Left ventricle myocardium inferior (tissue), 1 donor: Measurements from ENCODE around the gene CFAP99. TPM values are rescaled to one million over a fixed set of nuclear protein-coding genes. Genes with fewer than 3 reads are reported as not detected.
"Not testable (repeated sequence)": the region's sequence is repeated elsewhere in the genome, so short reads cannot be mapped to it uniquely, and the experiment has no call there.

Experiments
- DNase-seq: peaks from one replicate; pipeline ENCODE4 v3.0.0-alpha.2; 2020
- H3K27ac ChIP-seq: fragments of 200-600 bp; replicated peaks from 2 replicates; pipeline ENCODE4 v1.8.0; 2021
- H3K27me3 ChIP-seq: fragments of 200-600 bp; 2 replicates; pipeline ENCODE4 v1.8.0; 2021; ENCODE audit warnings: low read depth
- H3K36me3 ChIP-seq: fragments of 200-600 bp; 2 replicates; pipeline ENCODE4 v1.8.0; 2021
- H3K4me1 ChIP-seq: fragments of 200-600 bp; 2 replicates; pipeline ENCODE4 v1.8.0; 2021
- H3K4me3 ChIP-seq: fragments of 200-600 bp; 2 replicates; pipeline ENCODE4 v1.8.0; 2021; ENCODE audit warnings: mild to moderate bottlenecking, moderate library complexity
- H3K9me3 ChIP-seq: fragments of 200-600 bp; replicated peaks from 2 replicates; pipeline ENCODE4 v1.8.0; 2021
- intact Hi-C: fragments of 100-400 bp; cut with micrococcal nuclease; formaldehyde crosslinking; loops from one replicate; pipeline ENCODE4 v1.11.0; 2022
- total RNA-seq: library from RNA; stranded (reverse); fragmentation: NEBNext Ultra II Directional; extraction: Animal tissue kit (Norgen Biotek cat#: 25700); gene quantifications from one replicate; pipeline ENCODE4 v1.2.1, GENCODE V29; 2021
- TF ChIP-seq, protein P1 (sequence below): fragments of 200-600 bp; IDR thresholded peaks from 2 replicates; pipeline ENCODE4 v1.8.0; 2021; ENCODE audit warnings: antibody characterized with exemption, mild to moderate bottlenecking, borderline replicate concordance
- donor health status: DM: no; HTN: yes; CAD: no; lungs with severe emphysema.

CFAP99 gene
- total RNA-seq, 1 donor from 2014 or later: not detected

GRCh38 chr4:2375427-2375826, 43.3 kb upstream of the CFAP99 start:
- no peaks in the 10 kb centered on the region for H3K27me3 ChIP-seq
- intact Hi-C loops: no loop called here
- H3K9me3 ChIP-seq: no peaks in the 10 kb centered on the region
- TF ChIP-seq, protein P1, sequence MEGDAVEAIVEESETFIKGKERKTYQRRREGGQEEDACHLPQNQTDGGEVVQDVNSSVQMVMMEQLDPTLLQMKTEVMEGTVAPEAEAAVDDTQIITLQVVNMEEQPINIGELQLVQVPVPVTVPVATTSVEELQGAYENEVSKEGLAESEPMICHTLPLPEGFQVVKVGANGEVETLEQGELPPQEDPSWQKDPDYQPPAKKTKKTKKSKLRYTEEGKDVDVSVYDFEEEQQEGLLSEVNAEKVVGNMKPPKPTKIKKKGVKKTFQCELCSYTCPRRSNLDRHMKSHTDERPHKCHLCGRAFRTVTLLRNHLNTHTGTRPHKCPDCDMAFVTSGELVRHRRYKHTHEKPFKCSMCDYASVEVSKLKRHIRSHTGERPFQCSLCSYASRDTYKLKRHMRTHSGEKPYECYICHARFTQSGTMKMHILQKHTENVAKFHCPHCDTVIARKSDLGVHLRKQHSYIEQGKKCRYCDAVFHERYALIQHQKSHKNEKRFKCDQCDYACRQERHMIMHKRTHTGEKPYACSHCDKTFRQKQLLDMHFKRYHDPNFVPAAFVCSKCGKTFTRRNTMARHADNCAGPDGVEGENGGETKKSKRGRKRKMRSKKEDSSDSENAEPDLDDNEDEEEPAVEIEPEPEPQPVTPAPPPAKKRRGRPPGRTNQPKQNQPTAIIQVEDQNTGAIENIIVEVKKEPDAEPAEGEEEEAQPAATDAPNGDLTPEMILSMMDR: no peak
- H3K4me1 ChIP-seq: no peaks in the 10 kb centered on the region
- peaks cover 3% of the 10 kb centered on the region for H3K36me3 ChIP-seq
- no peak for DNase-seq
- no peak overlapping the region for H3K4me3 ChIP-seq
- no peak overlapping the region for H3K27ac ChIP-seq

- no peaks in the 10 kb centered on the region for H3K4me1 ChIP-seq
- intact Hi-C loops: no loop called here
- no peaks in the 10 kb centered on the region for H3K27me3 ChIP-seq
- TF ChIP-seq, protein P1: no peak
- no peak for DNase-seq
- no peaks in the 10 kb centered on the region for H3K36me3 ChIP-seq
- H3K27ac ChIP-seq: no peak overlapping the region
- H3K9me3 ChIP-seq: no peaks in the 10 kb centered on the region
- H3K4me3 ChIP-seq: no peak overlapping the region
These were observed 41.5 kb upstream of the CFAP99 start for GRCh38 chr4:2377241-2377640.

- DNase-seq: no peak
- H3K36me3 ChIP-seq: no peaks in the 10 kb centered on the region
- no peaks in the 10 kb centered on the region for H3K4me1 ChIP-seq
- intact Hi-C loops: no loop called here
- TF ChIP-seq, protein P1: no peak
- no peak overlapping the region for H3K4me3 ChIP-seq
- no peaks in the 10 kb centered on the region for H3K27me3 ChIP-seq
- no peaks in the 10 kb centered on the region for H3K9me3 ChIP-seq
- no peak overlapping the region for H3K27ac ChIP-seq
These were observed 40.4 kb upstream of the CFAP99 start for GRCh38 chr4:2378401-2378800.

DNA sequence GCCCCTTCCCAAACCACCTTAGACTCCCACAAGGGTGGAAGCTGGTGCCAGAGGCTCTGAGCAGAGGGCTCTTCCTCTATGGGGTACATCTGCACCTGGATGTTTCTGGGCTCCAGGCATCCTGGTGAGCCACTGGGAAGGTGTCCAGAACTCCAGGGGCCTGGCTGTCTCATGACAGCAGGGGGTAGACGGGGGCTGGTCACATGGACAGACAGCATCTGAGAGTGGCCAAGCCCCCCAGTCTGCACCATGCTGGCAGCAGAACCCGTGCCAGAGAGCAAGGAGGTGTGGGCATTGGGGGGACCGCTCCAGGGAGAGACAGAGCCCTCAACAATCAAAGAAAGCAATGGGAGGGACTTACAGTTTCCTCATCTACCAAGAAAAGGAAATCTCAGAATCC, 39.9 kb upstream of the CFAP99 start:
- intact Hi-C loops: no loop called here
- H3K4me3 ChIP-seq: no peak overlapping the region
- no peaks in the 10 kb centered on the region for H3K27me3 ChIP-seq
- no peaks in the 10 kb centered on the region for H3K9me3 ChIP-seq
- DNase-seq: no peak
- H3K27ac ChIP-seq: no peak overlapping the region
- TF ChIP-seq, protein P1: no peak
- no peaks in the 10 kb centered on the region for H3K36me3 ChIP-seq
- no peaks in the 10 kb centered on the region for H3K4me1 ChIP-seq

- H3K36me3 ChIP-seq, DNase-seq, H3K9me3 ChIP-seq, H3K4me3 ChIP-seq, H3K4me1 ChIP-seq, intact Hi-C loops, H3K27ac ChIP-seq, H3K27me3 ChIP-seq: not testable (repeated sequence)
These were observed 38.2 kb upstream of the CFAP99 start for GRCh38 chr4:2380589-2380988.

DNA sequence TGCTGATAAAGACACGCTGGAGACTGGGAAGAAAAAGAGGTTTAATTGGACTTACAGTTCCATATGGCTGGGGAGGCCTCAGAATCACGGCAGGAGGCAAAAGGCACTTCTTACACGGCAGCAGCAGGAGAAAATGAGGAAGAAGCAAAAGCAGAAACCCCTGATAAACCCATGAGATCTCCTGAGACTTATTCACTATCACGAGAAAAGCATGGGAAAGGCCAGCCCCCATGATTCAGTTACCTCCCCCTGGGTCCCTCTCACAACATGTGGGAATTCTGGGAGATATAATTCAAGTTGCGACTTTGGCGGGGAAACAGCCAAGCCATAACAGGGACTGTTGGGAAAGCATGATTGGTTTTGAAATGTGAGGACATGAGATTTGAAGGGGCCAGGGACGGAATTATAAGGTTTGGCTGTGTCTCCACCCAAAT, 36.0 kb upstream of the CFAP99 start:
- intact Hi-C loops: not testable (repeated sequence)

GRCh38 chr4:2383220-2383631, 35.5 kb upstream of the CFAP99 start:
- H3K27me3 ChIP-seq, H3K9me3 ChIP-seq, DNase-seq, H3K4me3 ChIP-seq, intact Hi-C loops, H3K27ac ChIP-seq, H3K4me1 ChIP-seq, H3K36me3 ChIP-seq: not testable (repeated sequence)

More for the DNA sequence above, 36.0 kb upstream of the CFAP99 start:
- not testable (repeated sequence) for H3K36me3 ChIP-seq, H3K9me3 ChIP-seq, H3K4me1 ChIP-seq, H3K4me3 ChIP-seq, H3K27ac ChIP-seq, DNase-seq, H3K27me3 ChIP-seq
